PC-9 (cell line): ENCODE data around the gene POLR3C.

Experiments used
- CTCF ChIP-seq: fragments of 200-600 bp; sonication (generic); conservative IDR thresholded peaks from 2 replicates; pipeline ENCODE4 v1.6.1; 2017; ENCODE audit warnings: mixed run types, antibody characterized with exemption, mild to moderate bottlenecking, moderate library complexity
- EZH2 ChIP-seq: fragments of 200-600 bp; sonication (generic); IDR thresholded peaks from 2 replicates; pipeline ENCODE4 v1.8.0; 2017; ENCODE audit warnings: antibody characterized with exemption, low read depth

- TF ChIP-seq CTCF (no peak), EZH2 (no peak)
Observed at GRCh38 chr1:145823565-145824498, at the start of gene POLR3C, which contains the start of gene RNF115.
